GM23248 (cell line): ENCODE measurements around the gene HBA1.
"Not testable (repeated sequence)": the region's sequence is repeated elsewhere in the genome, so short reads cannot be mapped to it uniquely, and the experiment has no call there.

ENCODE experiments used
- EZH2 ChIP-seq: fragments of 200-600 bp; sonication (generic); IDR thresholded peaks from 2 replicates; pipeline ENCODE4 v1.6.1; 2018; ENCODE audit warnings: antibody characterized with exemption, mild to moderate bottlenecking; ENCODE audit not compliant: insufficient read depth, poor library complexity, severe bottlenecking
- EZH2phosphoT487 ChIP-seq: fragments of 200-600 bp; sonication (generic); IDR thresholded peaks from 2 replicates; pipeline ENCODE4 v1.6.1; 2018; ENCODE audit warnings: antibody characterized with exemption, moderate library complexity, mild to moderate bottlenecking, low read depth; ENCODE audit not compliant: insufficient read depth

DNA sequence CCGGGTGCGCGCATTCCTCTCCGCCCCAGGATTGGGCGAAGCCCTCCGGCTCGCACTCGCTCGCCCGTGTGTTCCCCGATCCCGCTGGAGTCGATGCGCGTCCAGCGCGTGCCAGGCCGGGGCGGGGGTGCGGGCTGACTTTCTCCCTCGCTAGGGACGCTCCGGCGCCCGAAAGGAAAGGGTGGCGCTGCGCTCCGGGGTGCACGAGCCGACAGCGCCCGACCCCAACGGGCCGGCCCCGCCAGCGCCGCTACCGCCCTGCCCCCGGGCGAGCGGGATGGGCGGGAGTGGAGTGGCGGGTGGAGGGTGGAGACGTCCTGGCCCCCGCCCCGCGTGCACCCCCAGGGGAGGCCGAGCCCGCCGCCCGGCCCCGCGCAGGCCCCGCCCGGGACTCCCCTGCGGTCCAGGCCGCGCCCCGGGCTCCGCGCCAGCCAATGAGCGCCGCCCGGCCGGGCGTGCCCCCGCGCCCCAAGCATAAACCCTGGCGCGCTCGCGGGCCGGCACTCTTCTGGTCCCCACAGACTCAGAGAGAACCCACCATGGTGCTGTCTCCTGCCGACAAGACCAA is 4.0 kb upstream of the HBA1 start, which contains the start of gene HBA2:
- TF ChIP-seq EZH2, EZH2phosphoT487: not testable (repeated sequence)
